PC-3 (cell line): ENCODE data around the gene MYO5C.

Source experiments
- CTCF ChIP-seq: fragments of 300-600 bp; sonication (generic); conservative IDR thresholded peaks from 2 replicates; pipeline ENCODE4 v1.5.1; 2017; ENCODE audit warnings: antibody characterized with exemption, low read depth, mild to moderate bottlenecking, low read length
- EZH2phosphoT487 ChIP-seq: fragments of 300-600 bp; sonication (generic); IDR thresholded peaks from 2 replicates; pipeline ENCODE4 v1.6.1; 2018; ENCODE audit warnings: mild to moderate bottlenecking, antibody characterized with exemption, low read length, borderline replicate concordance

GRCh38 chr15:52143873-52144272 is 151.7 kb downstream of the MYO5C start:
- TF ChIP-seq CTCF = no peak
- TF ChIP-seq EZH2phosphoT487 = no peak
